Measurements from ENCODE around the gene ARID1B.

- TF ChIP-seq, protein P1, sequence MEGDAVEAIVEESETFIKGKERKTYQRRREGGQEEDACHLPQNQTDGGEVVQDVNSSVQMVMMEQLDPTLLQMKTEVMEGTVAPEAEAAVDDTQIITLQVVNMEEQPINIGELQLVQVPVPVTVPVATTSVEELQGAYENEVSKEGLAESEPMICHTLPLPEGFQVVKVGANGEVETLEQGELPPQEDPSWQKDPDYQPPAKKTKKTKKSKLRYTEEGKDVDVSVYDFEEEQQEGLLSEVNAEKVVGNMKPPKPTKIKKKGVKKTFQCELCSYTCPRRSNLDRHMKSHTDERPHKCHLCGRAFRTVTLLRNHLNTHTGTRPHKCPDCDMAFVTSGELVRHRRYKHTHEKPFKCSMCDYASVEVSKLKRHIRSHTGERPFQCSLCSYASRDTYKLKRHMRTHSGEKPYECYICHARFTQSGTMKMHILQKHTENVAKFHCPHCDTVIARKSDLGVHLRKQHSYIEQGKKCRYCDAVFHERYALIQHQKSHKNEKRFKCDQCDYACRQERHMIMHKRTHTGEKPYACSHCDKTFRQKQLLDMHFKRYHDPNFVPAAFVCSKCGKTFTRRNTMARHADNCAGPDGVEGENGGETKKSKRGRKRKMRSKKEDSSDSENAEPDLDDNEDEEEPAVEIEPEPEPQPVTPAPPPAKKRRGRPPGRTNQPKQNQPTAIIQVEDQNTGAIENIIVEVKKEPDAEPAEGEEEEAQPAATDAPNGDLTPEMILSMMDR (IDR thresholded peaks at IDR 0.05) = no peak
- no peak for TF ChIP-seq POLR2A (IDR thresholded peaks at IDR 0.05)
- TF ChIP-seq EP300 (IDR thresholded peaks at IDR 0.05; ENCODE audit: low read depth) = no peak
These were observed 243.7 kb downstream of the ARID1B start for GRCh38 chr6:157020881-157021343.

All from transverse colon (tissue), 3 donors.